Breast epithelium (tissue), 3 donors: ENCODE results near the gene CADPS2.

Source experiments
- POLR2A ChIP-seq: fragments of 450-650 bp; IDR thresholded peaks from one replicate; pipeline ENCODE4 v1.6.1; 2016; ENCODE audit warnings: antibody characterized with exemption, mild to moderate bottlenecking, moderate library complexity
- TF ChIP-seq, protein P1 (sequence below), 3 donors: fragments of 450-650 bp; IDR thresholded peaks; one replicate each; pipeline ENCODE4 v1.5.1; 2016 to 2017; ENCODE audit warnings: antibody characterized with exemption in 3 of 3, mild to moderate bottlenecking in 3 of 3, moderate library complexity in 3 of 3

DNA sequence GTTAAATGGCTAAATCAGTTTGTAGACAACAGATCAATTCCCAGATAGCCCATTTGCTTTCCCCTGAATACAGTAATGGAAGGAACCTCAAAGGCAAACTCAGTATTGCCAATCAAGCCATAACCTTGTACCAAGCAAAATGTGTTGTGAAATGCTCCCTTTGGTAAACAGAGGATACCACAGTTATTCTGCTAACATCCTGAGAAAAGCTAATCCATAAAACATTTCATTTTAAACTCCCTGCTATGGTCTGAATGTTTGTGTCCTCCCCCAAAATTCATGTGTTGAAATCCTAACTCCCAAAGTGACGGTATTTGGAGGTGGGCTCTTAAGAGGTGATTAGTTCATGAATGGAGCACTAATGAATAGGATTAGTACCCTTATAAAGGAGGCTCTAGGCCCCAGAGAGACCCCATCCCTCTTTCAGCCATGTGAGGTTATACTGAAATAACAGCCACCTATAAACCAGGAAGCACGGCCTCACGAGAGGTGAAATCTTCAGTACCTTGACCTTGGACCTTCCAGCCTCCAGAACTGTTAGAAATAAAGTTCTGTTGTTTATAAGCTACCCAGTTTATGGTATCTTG lies 94.2 kb downstream of the CADPS2 start:
- TF ChIP-seq, protein P1, sequence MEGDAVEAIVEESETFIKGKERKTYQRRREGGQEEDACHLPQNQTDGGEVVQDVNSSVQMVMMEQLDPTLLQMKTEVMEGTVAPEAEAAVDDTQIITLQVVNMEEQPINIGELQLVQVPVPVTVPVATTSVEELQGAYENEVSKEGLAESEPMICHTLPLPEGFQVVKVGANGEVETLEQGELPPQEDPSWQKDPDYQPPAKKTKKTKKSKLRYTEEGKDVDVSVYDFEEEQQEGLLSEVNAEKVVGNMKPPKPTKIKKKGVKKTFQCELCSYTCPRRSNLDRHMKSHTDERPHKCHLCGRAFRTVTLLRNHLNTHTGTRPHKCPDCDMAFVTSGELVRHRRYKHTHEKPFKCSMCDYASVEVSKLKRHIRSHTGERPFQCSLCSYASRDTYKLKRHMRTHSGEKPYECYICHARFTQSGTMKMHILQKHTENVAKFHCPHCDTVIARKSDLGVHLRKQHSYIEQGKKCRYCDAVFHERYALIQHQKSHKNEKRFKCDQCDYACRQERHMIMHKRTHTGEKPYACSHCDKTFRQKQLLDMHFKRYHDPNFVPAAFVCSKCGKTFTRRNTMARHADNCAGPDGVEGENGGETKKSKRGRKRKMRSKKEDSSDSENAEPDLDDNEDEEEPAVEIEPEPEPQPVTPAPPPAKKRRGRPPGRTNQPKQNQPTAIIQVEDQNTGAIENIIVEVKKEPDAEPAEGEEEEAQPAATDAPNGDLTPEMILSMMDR (IDR thresholded peaks at IDR 0.05), result no peak
- TF ChIP-seq POLR2A, result no peak
